C1 segment of cervical spinal cord (tissue), 14 donors: ENCODE results near the gene CASP9.
A peak's percentile ranks its signal among the peaks of the same experiment; 100 is the strongest.
"Not testable (repeated sequence)": the region's sequence is repeated elsewhere in the genome, so short reads cannot be mapped to it uniquely, and the experiment has no call there.

ENCODE experiments used
- DNase-seq, 14 donors: peaks; one replicate each; lab custom pipeline; 2025; lab: John Stamatoyannopoulos, UW

The CASP9 gene

DNA sequence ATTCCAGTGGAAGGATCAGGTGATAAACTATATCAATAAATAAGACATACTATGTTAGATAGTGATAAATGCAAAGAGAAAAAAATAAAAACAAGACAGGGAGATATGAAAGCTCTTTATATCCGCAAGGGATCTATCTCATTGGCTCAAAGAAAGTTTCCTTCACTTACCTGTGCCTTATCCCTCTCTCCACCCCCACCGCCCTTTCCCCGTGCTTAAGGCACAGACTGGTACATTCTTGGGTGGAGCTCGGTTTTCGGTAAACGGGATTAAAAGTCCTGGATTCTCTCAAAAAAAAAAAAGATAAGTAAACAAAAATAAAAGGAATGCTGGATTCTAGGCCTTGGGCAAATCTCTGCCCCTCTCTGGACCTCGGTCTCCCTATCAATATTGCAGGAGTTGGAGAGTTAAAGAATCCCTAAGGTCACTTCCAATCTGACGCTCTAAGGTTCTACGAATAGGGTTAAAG is 2.0 kb upstream of the CASP9 start:
- DNase-seq = no peak

DNA sequence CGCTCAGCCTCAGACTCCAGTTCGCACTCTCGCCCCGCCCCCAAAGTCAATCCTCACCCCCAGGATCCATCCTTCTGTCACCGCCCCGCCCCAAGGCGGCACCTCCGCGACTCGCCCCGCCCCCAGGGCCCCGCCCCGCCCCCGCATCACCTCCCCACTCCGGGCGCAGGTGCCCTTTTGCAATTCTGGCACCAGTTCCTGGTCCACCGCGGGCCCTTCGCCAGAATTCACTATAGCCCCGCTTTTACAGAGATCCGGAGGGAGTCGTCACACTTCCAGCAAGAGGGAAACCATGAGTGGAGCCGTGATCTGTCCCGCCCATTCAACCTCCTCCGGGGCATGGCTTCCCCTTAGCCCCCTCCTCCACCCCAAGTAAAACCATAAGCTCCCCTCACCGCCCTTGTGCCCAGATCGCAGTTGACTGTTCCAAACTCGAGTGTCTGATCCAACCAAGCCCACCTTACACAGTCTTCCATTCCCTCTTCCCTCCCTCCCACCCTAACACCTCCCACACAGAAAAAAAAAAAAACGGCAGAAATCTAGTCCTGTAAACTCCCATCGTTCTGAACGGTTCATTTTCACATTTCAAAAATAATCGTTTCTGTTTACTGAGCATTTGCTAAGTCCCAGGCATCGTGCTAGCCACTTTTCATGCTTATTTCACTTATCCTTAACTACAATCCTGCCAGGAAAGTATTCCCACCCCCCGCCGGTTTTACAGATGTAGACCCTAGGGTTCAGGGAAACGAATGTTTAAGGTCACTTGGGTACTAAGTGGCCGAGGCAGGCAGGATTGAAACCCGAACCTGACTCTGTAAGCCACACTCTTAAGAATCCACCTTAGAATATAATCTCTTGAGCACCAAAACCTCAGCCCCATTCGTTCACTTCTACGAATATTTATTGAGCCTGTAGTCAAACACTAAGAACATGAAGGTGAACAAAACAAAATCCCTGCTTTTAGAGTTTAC is 1.3 kb upstream of the CASP9 start:
- DNase-seq = peak in 2 of 14 donors; percentile 45 to 49

DNA sequence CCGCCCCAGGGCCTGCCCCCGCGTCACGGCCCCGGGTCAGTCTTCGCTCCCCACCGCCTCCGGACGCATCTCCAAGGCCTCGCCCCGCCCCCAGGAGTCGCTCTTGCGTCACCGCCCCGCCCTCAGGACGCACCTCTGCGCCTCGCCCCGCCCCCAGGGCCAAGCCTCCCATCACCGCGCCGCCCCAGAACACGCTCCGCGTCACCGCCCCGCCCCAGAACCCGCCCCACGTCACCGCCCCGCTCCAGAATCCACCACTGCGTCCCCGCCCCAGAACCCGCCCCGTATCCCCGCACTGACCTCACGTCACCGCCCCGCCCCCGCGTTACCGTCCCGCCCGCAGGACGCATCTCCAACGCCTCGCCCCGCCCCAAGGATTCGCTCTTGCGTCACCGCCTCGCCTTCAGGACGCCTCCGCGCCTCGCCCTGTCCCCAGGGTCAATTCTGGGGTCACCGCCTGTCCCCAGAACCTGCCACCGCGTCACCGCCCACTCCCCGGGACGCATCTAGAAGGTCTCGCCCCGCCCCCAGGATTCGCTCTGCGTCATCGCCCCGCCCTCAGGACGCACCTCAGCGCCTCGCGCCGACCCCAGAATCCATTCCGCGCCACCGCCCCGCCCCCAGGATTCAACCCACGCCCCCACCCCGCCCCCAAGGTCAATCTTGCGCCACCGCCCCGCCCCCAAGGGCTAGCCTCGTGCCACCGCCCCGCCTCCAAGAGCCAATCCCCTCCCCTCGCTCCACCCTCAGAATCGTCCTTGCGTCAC is 451 bp upstream of the CASP9 start:
- DNase-seq = peak; percentile 97 to 100 (median 100)

DNA sequence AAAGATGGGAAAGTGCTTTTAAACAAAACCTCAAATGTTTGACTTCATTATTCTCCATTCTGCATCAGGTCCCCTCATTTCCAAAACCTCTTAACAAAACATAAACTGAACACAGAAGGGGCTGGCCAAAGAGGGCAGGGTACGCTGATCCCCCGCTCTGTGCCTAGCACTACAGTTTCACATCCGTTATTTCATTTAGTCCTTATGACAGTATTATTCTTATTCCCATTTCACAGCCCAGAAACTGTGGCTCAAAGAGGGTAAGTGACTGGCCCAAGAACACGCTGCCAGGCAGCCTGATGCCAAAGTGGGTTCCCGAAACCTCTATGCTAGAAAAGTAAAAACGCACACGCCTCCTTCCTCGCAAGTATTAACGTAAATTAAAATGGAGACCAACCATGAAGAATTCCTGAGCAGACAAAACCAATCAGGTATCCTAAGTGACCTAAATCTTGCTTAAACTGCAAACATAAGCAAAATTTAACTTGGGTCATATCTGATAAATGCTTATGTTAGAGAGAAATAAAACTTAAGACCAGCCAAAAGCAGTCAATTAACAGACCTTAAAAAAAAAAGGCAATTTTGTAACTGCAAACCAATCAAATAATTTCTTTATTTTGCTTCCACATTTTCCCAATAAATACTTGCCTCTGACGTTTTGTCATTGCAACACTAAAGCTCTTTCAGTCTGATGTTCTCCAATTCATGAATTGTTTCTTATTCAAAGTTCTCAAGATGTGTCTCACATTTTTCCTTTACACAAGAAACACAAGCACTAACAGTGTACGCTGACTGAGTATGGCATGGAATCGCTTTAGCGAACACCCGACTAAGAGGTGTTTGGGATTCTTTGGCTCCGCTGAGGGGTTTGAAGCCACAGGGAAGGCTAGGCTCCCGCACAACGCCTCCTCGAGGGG is 653 bp downstream of the CASP9 start:
- no peak for DNase-seq

DNA sequence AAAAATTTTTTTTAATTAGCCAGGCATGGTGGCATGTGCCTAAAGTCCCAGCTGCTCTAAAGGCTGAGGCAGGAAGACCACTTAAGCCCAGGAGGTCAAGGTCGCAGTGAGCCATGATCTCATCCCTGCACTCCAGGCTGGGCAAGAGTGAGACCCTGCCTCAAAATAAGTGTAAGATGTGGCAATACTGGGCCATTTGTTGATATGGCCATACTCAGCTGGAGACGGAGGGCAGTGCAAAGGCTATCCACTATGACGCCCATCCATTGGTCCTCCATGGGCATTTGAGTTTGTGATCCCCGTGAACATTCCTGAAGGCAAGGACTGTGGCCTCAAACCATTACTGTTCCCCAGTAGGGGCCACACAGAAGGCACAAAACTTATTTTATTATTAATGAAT is 1.5 kb downstream of the CASP9 start:
- no peak for DNase-seq

DNA sequence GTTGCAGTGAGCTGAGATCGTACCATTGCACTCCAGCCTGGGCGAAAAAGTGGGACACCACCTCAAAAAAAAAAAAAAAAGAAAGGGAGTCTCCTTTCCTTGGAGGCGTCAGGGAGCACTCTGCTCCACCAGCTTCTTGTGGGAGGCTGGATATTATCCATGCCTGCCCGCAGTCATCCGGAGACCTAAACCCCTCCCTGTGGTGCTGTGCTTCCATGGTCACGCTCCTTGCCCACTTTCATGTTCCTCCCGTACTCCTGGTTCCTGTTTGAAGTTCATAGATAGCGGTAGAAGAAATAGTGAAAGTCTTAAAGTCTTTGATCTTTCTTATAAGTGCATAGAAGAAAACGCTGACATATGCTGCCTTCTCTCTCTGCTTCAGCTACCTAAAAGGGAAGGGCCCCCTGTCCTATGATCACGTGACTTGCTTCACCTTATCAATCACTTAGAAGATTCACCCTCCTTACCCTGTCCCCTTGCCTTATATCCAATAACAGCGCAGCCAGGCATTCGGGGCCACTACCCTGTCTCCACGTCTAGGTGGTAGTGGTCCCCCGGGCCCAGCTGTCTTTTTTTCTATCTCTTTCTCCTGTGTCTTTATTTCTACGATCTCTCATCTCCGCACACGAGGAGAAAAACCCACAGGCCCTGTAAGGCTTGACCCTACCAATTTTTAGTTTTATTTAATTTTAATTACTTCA is 2.7 kb downstream of the CASP9 start:
- not testable (repeated sequence) for DNase-seq

DNA sequence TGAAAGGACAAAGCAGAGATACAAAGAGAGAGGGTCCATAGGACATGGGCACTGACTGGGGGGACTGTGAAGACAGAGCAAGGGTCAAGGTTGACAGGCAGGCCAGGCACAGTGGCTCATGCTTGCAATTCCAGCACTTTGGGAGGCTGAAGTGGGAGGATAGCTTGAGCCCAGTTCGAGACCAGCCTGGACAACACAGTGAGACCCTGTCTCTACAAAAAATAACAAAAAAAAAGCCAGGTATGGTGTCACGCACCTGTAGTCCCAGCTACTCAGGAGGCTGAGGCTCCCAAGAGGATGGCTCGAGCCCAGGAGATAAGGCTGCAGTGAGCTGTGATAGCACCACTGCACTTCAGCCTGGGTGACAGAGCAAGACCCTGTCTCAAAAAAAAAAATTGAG is 4.4 kb downstream of the CASP9 start:
- no peak for DNase-seq

DNA sequence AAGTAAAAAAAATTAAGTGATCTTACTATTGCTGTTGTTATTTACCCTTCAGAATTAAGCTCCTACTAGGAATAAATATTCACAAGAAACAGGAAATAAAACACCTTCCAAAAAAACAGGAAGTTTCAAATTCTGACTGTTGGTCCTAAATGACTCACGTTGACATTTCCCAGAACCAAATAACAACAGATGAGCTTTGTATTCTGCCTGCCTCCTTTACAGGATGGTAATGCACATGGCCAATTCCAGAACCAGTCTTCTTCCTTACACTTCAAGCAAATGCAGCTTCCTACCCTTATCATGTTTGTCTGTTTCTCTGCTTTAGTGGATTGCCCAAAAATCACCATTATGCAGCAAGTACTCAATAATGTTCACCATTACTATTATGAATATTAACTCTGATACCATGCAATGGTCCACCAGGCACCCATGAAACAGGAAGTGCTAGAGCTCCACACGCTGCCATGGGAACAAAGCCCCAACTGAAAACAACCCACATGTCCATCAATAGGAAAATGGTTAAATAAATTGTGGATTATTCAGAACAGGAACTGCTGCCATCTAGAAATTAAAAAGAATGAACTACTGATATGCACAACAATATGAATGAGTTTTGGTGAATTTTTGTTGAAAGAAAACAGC is 8.9 kb downstream of the CASP9 start:
- no peak for DNase-seq

DNA sequence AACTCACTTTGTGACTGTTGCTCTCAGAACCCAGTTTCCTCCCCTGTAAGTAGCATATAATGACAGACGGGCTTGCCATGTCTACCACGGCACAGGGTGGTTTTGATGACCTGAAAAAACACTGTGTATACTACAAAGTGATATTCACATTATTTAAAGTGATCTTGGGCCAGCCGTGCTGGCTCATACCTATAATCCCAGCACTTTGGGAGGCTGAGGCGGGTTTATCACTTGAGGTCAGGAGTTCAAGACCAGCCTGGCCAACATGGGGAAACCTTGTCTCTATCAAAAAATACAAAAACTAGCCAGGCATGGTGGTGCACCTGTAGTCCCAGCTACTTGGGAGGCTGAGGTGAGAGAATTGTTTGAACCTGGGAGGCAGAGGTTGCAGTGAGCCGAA is 9.5 kb downstream of the CASP9 start:
- not testable (repeated sequence) for DNase-seq

DNA sequence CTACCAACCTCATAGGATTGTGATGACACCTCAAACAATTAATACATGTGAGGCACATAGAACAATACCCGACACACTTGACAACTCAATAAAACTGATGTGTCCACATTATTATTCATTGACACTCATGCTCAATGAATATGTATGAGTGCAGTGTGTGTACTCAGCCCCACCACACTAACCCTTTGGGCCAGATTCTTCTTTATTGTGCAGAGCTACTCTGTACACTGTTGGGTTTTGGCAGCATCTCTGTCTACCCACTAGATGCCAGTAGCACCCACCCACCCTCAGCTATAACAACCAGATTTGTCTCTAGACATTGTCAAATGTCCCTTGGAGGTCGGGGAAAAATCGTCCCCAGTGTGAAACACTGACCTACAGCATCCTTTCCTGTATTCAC is 10.1 kb downstream of the CASP9 start:
- no peak for DNase-seq

DNA sequence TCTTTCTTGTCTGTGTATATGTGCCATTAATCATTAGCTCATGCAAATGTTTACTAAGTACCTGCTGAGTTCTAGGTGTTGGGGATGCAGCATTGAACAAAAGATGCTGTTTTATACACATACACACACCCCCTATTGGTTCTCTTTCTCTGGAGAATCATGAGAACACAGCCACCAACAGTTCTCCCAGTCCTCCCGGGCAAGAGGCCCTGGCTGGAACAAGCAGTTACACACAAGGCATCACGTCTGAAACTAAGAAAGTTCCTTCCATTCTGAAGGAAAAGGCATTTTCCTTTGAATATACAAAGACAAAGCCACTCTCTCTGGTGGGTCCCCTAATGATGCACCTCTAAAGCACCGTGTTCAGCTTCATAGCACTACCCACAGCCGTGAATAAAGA is 10.8 kb downstream of the CASP9 start:
- no peak for DNase-seq

DNA sequence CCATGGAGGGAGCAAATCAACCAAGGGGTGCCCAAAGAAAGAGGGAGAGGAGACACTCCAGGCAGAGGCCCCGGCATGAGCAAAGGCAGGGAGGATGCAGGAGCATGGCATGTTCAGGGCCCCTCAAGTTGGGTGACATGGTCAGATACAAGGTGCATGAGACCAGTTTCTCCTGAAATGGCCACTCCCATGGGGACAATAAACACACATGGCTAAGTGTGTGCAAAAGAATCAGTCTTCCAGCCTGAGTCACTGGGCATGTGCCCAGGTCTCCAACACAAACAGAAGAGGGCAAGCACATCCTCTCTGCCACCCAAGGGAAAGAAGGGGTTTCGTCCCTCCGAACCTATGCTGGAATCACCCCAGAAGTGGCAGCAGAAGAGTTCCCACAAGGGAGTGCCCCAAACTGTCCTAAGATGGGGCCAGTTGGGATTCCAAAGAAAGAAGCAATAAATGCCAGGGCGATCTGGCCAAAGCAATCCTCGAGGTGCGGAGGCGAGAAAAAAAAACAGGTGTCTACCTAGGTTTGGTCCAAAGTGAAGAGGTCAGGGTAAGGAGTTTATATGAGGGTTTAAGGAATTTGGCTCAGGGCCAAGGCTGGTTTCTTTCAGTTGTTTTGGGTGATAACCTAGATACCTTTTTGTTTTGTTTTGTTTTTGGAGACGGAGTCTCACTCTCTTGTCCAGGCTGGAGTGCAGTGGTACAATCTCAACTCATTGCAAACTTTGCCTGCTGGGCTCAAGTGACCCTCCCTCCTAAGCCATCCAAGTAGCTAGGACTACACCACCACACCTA is 13.2 kb downstream of the CASP9 start:
- no peak for DNase-seq

DNA sequence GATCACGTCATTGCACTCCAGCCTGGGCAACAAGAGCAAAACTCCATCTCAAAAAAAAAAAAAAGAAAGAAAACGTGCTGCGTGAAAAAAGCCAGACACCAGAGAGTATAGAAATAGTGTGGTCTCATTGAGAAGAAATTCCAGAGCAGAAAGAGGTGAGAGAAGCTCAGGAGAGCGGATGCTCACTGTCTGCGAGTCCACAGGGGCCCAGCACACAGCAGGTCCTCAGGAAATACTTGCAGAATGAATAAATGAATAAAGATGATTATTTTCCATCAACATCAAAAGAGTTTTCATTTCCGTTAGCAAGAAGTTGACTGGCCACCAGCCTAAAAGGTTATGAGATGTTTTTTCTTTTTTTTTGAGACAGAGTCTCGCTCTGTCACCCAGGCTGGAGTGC is 14.4 kb downstream of the CASP9 start:
- DNase-seq = no peak

DNA sequence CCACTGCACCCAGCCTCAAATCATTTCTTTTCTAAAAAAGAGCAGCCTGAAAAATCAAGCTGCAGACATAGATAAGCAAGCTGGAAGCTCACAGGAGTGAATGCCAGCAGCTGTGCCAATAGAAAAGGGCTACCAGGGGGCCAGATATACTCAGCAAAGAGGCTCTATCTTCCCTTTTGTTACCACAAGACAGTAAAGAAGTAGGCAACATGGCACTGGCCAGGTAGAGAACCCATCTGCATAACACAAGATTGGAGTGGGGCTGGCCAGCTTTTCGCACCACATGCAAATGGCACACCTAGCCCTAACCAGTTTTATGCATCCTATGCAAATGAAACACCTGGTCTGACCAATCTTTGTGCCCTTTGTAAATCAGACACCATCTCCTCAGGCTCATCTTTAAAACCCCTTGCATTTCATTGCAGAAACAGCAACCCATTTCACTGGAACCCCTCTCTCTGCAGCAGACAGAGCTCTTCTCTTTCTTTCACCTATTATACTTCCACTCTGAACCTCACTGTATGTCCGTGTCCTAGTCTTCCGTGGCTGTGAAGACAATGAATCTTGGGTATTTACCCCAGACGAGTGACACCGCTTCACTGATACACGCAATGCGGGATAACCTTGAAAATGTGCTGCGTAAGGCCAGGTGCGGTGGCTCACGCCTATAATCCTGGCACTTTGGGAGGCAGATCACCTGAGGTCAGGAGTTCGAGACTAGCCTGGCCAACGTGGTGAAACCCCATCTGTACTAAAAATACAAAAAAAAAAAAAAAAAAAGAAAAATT is 15.1 kb downstream of the CASP9 start:
- DNase-seq = no peak

DNA sequence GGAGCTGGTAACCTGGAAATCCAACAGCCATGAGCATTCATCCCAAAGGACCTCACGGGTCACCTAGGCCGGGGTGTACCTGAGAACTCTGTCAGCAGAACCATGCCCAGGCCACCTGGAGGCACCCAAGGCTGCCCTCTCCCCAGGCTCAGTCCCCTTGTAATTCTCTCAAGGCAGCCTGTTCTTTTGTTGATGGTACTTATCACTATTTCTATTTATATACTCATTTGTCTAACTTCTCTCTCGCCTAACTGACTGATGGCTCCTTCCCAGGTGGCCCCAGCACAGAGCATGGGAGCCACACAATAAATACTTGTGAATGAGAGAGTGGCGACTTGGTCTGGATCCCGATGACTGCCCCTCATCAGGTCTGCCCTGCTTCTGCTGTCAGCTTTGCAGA is 16.7 kb downstream of the CASP9 start:
- no peak for DNase-seq

DNA sequence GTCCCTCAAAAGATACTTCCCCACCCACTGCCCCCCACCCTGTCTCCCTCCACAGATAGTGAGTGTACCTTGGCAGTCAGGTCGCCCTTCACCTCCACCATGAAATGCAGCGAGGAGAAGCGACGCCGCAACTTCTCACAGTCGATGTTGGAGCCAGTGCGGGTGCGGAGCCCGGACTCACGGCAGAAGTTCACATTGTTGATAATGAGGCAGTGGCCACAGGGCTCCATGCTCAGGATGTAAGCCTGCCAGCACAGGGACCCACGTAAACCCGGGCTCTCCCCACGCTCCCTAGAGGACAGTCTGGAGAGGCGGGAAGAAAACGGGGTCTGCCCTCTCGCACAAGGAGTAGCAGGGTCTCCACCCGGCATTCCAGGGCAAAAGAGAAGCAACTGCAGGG is 17.2 kb downstream of the CASP9 start:
- DNase-seq = no peak

DNA sequence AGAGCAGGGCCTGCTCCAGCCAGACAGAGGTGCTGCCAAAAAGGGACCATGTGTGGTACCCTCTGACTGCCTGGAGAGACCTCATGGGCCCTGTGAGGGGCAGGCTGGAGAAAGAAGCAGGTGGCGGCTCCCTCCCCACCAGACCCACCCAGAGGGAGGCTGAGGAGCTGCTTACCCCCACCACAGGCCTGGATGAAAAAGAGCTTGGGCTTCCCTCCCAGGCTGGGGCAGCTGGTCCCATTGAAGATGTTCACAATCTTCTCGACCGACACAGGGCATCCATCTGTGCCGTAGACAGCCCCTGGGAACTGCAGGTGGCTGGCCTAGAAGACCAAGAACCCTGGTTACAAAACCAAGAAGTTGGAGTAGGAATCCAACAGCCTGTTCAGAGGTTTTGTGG is 19.6 kb downstream of the CASP9 start:
- DNase-seq = peak in 1 of 14 donors; percentile 13

DNA sequence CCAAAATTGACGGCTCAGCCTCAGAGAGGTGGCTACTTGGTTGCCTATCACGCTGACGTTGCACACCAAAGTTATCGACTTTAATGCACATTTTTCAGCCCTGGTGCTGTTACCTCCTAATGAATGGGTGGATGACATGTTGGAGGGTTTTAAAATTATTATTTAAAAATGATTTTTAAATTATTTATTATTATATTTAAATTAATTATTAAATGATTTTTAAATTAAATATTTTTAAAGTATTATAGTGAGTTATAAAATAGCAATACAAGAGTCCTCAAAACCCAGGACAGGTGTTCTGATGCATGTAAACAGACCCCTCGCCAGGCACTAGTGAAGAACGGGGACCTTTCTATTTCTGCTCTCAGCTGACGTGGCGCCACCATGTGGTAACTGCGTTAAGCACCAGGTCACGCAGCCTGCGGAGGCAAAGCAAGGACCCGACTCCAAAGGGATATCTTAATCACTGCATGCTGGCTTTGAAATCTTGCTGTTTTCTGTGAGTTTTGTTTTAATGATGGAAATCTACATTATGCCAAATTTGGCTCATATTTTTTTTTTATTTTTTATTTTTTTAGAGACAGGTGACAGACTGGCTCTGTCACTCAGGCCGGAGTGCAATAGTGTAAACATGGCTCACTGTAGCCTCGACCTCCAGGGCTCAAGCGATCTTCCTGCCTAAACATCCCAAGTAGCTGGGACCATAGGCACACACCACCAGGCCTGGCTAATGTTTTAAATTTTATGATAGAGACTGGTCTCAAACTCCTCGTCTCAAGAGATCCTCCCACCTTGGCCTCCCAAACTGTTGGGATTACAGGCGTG is 22.6 kb downstream of the CASP9 start:
- DNase-seq = peak in 1 of 14 donors; percentile 21
